Stomach (tissue), 9 donors: ENCODE results near the gene XIST. TPM values are rescaled to one million over a fixed set of nuclear protein-coding genes. Genes with fewer than 3 reads are reported as not detected.

Experiments
- DNase-seq, 2 donors: peaks; one replicate each; pipeline versions ENCODE4 v3.0.0 to v3.0.0-alpha.2; 2013 to 2019
- H3K27ac ChIP-seq, 5 donors: fragments of 200-600 bp in 4 of 5; sonication (generic) in 4 of 5; one replicate each; pipeline ENCODE4 v1.5.1; 2013 to 2019; ENCODE audit warnings: mild to moderate bottlenecking in 1 of 5, moderate library complexity in 1 of 5
- H3K27me3 ChIP-seq, 3 donors: fragments of 200-600 bp; sonication (generic); one replicate each; pipeline ENCODE4 v1.5.1; 2017 to 2019; ENCODE audit warnings: mixed run types in 1 of 3
- H3K36me3 ChIP-seq, 4 donors: fragments of 200-600 bp; sonication (generic); 1 replicate in 3 of 4; 2 replicates in 1 of 4; pipeline ENCODE4 v1.5.1; 2016 to 2019
- H3K4me1 ChIP-seq, 4 donors: fragments of 200-600 bp; sonication (generic); one replicate each; pipeline ENCODE4 v1.5.1; 2016 to 2019
- H3K4me3 ChIP-seq, 4 donors: fragments of 200-600 bp; sonication (generic) in 3 of 4; one replicate each; pipeline ENCODE4 v1.5.1; 2016 to 2019; ENCODE audit warnings: mild to moderate bottlenecking in 1 of 4
- H3K9me3 ChIP-seq, 4 donors: fragments of 200-600 bp; sonication (generic); one replicate each; pipeline ENCODE4 v1.5.1; 2016 to 2019
- CTCF ChIP-seq, 7 experiments: fragments of 450-650 bp in 4 of 7; fragments of 200-600 bp in 3 of 7; sonication (generic) in 3 of 7; IDR thresholded peaks; one replicate each; pipeline ENCODE4 v1.5.1; 2016 to 2019; ENCODE audit warnings: antibody characterized with exemption in 7 of 7, control low read depth in 2 of 7, mild to moderate bottlenecking in 1 of 7
- EP300 ChIP-seq: sonication (generic); formaldehyde crosslinking; IDR thresholded peaks from one replicate; pipeline ENCODE4 v1.6.1; 2017; ENCODE audit warnings: antibody characterized with exemption
- POLR2A ChIP-seq, 4 donors: fragments of 450-650 bp; IDR thresholded peaks; one replicate each; pipeline ENCODE4 v1.6.1; 2016; ENCODE audit warnings: antibody characterized with exemption in 4 of 4, control low read depth in 2 of 4, mild to moderate bottlenecking in 1 of 4, moderate library complexity in 1 of 4
- POLR2AphosphoS5 ChIP-seq, 3 donors: sonication (generic); formaldehyde crosslinking; IDR thresholded peaks; one replicate each; pipeline ENCODE4 v1.6.1; 2016; ENCODE audit warnings: antibody characterized with exemption in 3 of 3
- WGBS, 5 donors: extraction: QIAGEN DNeasy Blood & Tissue Kit in 3 of 5; methylation state at CpG; one replicate each; pipeline versions ENCODE4 v1.1.5 to v1.1.7; 2013 to 2018; 5-methylcytosine and 5-hydroxymethylcytosine counted together
- intact Hi-C: fragments of 100-400 bp; cut with DNase I; formaldehyde crosslinking; loops from one replicate; pipeline ENCODE4 v1.15.1; 2023; ENCODE audit warnings: low total_unique reads
- polyA plus RNA-seq, 3 donors: library from polyadenylated mRNA; stranded (reverse); fragments of 200-250 nt; gene quantifications; one replicate each; pipeline ENCODE4 v1.2.3, GENCODE V29; 2013
- total RNA-seq, 5 donors: library from RNA; depleted of rRNA; stranded (reverse); fragments of >200 nt; gene quantifications; one replicate each; pipeline versions ENCODE4 v1.1.0 to v1.2.3, GENCODE V29; 2014 to 2016
- donor health status: healthy with polysubstance abuse.
- donor health status: Bipolar disorder and iron deficiency.
- donor health status: healthy.

XIST gene
- total and polyA plus RNA-seq, 8 donors, result 0.19 to 614 (median 22.7) TPM

GRCh38 chrX:73828080-73828720 is 24.3 kb downstream of the XIST start:
- Histone ChIP-seq H3K4me3 (no peak overlapping the region), H3K9me3 (no peaks in the 10 kb centered on the region), H3K36me3 (peaks cover 0 to 81% (median 27%) of the 10 kb centered on the region in 4 donors), H3K27me3 (no peaks in the 10 kb centered on the region), H3K27ac (no peak overlapping the region), H3K4me1 (no peaks in the 10 kb centered on the region)
- DNase-seq, result no peak
- TF ChIP-seq POLR2A (IDR thresholded peaks at IDR 0.05) (no peak), CTCF (IDR thresholded peaks at IDR 0.05) (no peak), POLR2AphosphoS5 (IDR thresholded peaks at IDR 0.05) (no peak), EP300 (no peak)
- intact Hi-C loops, result no loop called here
- 73 to 88% (median 81%) methylated on average over 2 of the region's 2 CpGs for WGBS, 5 donors

- H3K4me3 ChIP-seq, result no peak overlapping the region
- H3K27ac ChIP-seq, result no peak overlapping the region
- H3K9me3 ChIP-seq, result no peaks in the 10 kb centered on the region
- no peak for TF ChIP-seq POLR2A (IDR thresholded peaks at IDR 0.05)
- TF ChIP-seq POLR2AphosphoS5 (IDR thresholded peaks at IDR 0.05), result no peak
- no peak for TF ChIP-seq CTCF (IDR thresholded peaks at IDR 0.05)
- no peak for TF ChIP-seq EP300
- no peaks in the 10 kb centered on the region for H3K27me3 ChIP-seq
- H3K36me3 ChIP-seq, result peaks cover 0 to 84% (median 26%) of the 10 kb centered on the region in 4 donors
- intact Hi-C loops, result no loop called here
- WGBS, 5 donors, result 85 to 93% (median 91%) methylated on average over 4 of the region's 4 CpGs
- no peak for DNase-seq
- H3K4me1 ChIP-seq, result no peaks in the 10 kb centered on the region
Observed at GRCh38 chrX:73827406-73827805, 25.1 kb downstream of the XIST start.

- no peak for TF ChIP-seq POLR2AphosphoS5 (IDR thresholded peaks at IDR 0.05)
- no peak for TF ChIP-seq CTCF (IDR thresholded peaks at IDR 0.05)
- TF ChIP-seq POLR2A (IDR thresholded peaks at IDR 0.05), result no peak
- TF ChIP-seq EP300, result no peak
- intact Hi-C loops, result no loop called here
- H3K27me3 ChIP-seq, result no peaks in the 10 kb centered on the region
- 56 to 90% (median 87%) methylated on average over 4 to 5 of the region's 5 CpGs for WGBS, 5 donors
- DNase-seq, result no peak
- H3K27ac ChIP-seq, result no peak overlapping the region
- H3K36me3 ChIP-seq, result peaks cover 0 to 85% (median 28%) of the 10 kb centered on the region in 4 donors
- no peaks in the 10 kb centered on the region for H3K4me1 ChIP-seq
- H3K9me3 ChIP-seq, result no peaks in the 10 kb centered on the region
- H3K4me3 ChIP-seq, result no peak overlapping the region
Observed at GRCh38 chrX:73826996-73827395, 25.5 kb downstream of the XIST start.

- DNase-seq, result no peak
- Histone ChIP-seq H3K9me3 (no peaks in the 10 kb centered on the region), H3K4me3 (no peak overlapping the region), H3K36me3 (peaks cover 0 to 89% (median 32%) of the 10 kb centered on the region in 4 donors), H3K4me1 (no peaks in the 10 kb centered on the region), H3K27me3 (no peaks in the 10 kb centered on the region), H3K27ac (no peak overlapping the region)
- 22 to 44% (median 36%) methylated on average over 1 of the region's 1 CpG for WGBS, 5 donors
- TF ChIP-seq POLR2AphosphoS5 (IDR thresholded peaks at IDR 0.05) (no peak), POLR2A (IDR thresholded peaks at IDR 0.05) (no peak), EP300 (no peak), CTCF (IDR thresholded peaks at IDR 0.05) (no peak)
- intact Hi-C loops, result no loop called here
Observed at GRCh38 chrX:73825569-73825968, 26.9 kb downstream of the XIST start.
